IMR-90 (cell line): Measurements from ENCODE around the gene AIP.
"Not testable (repeated sequence)": the region's sequence is repeated elsewhere in the genome, so short reads cannot be mapped to it uniquely, and the experiment has no call there.

Experiments
- BHLHE40 ChIP-seq: fragments of 150-350 bp; IDR thresholded peaks from 2 replicates; pipeline ENCODE4 v1.6.1; 2016; ENCODE audit warnings: mild to moderate bottlenecking, low read depth, low read length
- CHD1 ChIP-seq: IDR thresholded peaks from 2 replicates; pipeline ENCODE4 v1.6.1; 2012; ENCODE audit warnings: low read depth, low read length, improper control_type of control experiment
- MXI1 ChIP-seq: IDR thresholded peaks from 2 replicates; pipeline ENCODE4 v1.6.1; 2012; ENCODE audit warnings: low read depth, mild to moderate bottlenecking, low read length, moderate library complexity, borderline replicate concordance
- POLR2A ChIP-seq: IDR thresholded peaks from 2 replicates; pipeline ENCODE4 v1.6.1; 2012; ENCODE audit warnings: mild to moderate bottlenecking, low read depth, low read length
- RAD21 ChIP-seq: IDR thresholded peaks from 2 replicates; pipeline ENCODE4 v1.6.1; 2012; ENCODE audit warnings: low read length, improper control_type of control experiment
- TF ChIP-seq, protein P1 (sequence below): conservative IDR thresholded peaks from 2 replicates; pipeline ENCODE4 v1.5.1; 2012; ENCODE audit warnings: mild to moderate bottlenecking, low read depth, low read length, improper control_type of control experiment
- TF ChIP-seq, protein P2 (sequence below): fragments of 150-350 bp; IDR thresholded peaks from 2 replicates; pipeline ENCODE4 v1.6.1; 2017; ENCODE audit warnings: mild to moderate bottlenecking, antibody characterized with exemption, low read length, low read depth

DNA sequence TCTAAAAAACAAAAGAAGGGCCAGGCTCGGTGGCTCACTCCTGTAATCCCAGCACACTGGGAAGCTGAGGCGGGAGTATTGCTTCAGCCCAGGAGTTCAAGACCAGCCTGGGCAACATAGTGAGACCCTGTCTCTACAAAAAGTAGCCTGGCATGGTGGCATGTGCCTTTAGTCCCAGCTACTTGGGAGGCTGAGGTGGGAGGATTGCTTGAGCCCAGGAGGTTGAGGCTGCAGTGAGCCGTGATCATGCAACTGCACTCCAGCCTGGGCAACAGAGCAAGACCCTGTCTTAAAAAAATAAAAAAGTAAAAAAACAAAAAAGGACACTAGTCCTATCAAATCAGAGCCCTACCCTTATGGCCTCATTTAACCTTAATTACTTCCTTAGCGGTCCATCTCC, 28.7 kb downstream of the AIP start:
- TF ChIP-seq, protein P1, sequence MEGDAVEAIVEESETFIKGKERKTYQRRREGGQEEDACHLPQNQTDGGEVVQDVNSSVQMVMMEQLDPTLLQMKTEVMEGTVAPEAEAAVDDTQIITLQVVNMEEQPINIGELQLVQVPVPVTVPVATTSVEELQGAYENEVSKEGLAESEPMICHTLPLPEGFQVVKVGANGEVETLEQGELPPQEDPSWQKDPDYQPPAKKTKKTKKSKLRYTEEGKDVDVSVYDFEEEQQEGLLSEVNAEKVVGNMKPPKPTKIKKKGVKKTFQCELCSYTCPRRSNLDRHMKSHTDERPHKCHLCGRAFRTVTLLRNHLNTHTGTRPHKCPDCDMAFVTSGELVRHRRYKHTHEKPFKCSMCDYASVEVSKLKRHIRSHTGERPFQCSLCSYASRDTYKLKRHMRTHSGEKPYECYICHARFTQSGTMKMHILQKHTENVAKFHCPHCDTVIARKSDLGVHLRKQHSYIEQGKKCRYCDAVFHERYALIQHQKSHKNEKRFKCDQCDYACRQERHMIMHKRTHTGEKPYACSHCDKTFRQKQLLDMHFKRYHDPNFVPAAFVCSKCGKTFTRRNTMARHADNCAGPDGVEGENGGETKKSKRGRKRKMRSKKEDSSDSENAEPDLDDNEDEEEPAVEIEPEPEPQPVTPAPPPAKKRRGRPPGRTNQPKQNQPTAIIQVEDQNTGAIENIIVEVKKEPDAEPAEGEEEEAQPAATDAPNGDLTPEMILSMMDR: not testable (repeated sequence)
- TF ChIP-seq, protein P2, sequence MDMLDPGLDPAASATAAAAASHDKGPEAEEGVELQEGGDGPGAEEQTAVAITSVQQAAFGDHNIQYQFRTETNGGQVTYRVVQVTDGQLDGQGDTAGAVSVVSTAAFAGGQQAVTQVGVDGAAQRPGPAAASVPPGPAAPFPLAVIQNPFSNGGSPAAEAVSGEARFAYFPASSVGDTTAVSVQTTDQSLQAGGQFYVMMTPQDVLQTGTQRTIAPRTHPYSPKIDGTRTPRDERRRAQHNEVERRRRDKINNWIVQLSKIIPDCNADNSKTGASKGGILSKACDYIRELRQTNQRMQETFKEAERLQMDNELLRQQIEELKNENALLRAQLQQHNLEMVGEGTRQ: not testable (repeated sequence)
- not testable (repeated sequence) for TF ChIP-seq RAD21, CHD1, POLR2A, BHLHE40, MXI1
